Mesendoderm (in vitro differentiated cells): ENCODE data around the gene GCN1.
A peak's percentile ranks its signal among the peaks of the same experiment; 100 is the strongest.
"Not testable (repeated sequence)": the region's sequence is repeated elsewhere in the genome, so short reads cannot be mapped to it uniquely, and the experiment has no call there.

ENCODE experiments used
- DNase-seq: peaks from one replicate; pipeline ENCODE4 v3.0.0; 2013
- H2AK5ac ChIP-seq: 2 replicates; pipeline ENCODE4 v1.6.1; 2013; ENCODE audit warnings: low read length, inconsistent platforms
- H2BK120ac ChIP-seq: 2 replicates; pipeline ENCODE4 v1.6.1; 2013; ENCODE audit warnings: low read depth, mild to moderate bottlenecking, low read length, moderate library complexity, mixed read lengths
- H2BK15ac ChIP-seq: replicated peaks from 2 replicates; pipeline ENCODE4 v1.6.1; 2013; ENCODE audit warnings: low read depth, mild to moderate bottlenecking, moderate library complexity
- H2BK5ac ChIP-seq: 2 replicates; pipeline ENCODE4 v1.6.1; 2013; ENCODE audit warnings: low read length, inconsistent platforms
- H3K18ac ChIP-seq: 2 replicates; pipeline ENCODE4 v1.6.1; 2013; ENCODE audit warnings: mild to moderate bottlenecking, low read length, mixed read lengths
- H3K23ac ChIP-seq: one replicate; pipeline ENCODE4 v1.6.1; 2013; ENCODE audit warnings: low read length
- H3K27ac ChIP-seq: 2 replicates; pipeline ENCODE4 v1.5.1; 2013; ENCODE audit warnings: low read depth, mild to moderate bottlenecking, inconsistent platforms, low read length, moderate library complexity
- H3K27me3 ChIP-seq: 2 replicates; pipeline ENCODE4 v1.6.1; 2013; ENCODE audit warnings: low read length, control low read depth, mild to moderate bottlenecking, inconsistent platforms; ENCODE audit not compliant: insufficient read depth, poor library complexity
- H3K36me3 ChIP-seq: 2 replicates; pipeline ENCODE4 v1.6.1; 2013; ENCODE audit warnings: low read length, inconsistent platforms; ENCODE audit not compliant: control insufficient read depth, insufficient read depth
- H3K4ac ChIP-seq: one replicate; pipeline ENCODE4 v1.6.1; 2013; ENCODE audit warnings: low read depth, mild to moderate bottlenecking, low read length, moderate library complexity
- H3K4me1 ChIP-seq: 2 replicates; pipeline ENCODE4 v1.6.1; 2013; ENCODE audit warnings: low read depth, low read length, inconsistent platforms; ENCODE audit not compliant: control insufficient read depth
- H3K4me2 ChIP-seq: 2 replicates; pipeline ENCODE4 v1.6.1; 2013; ENCODE audit warnings: low read length
- H3K4me3 ChIP-seq: 2 replicates; pipeline ENCODE4 v1.5.1; 2013; ENCODE audit warnings: mild to moderate bottlenecking, low read length
- H3K56ac ChIP-seq: one replicate; pipeline ENCODE4 v1.6.1; 2013; ENCODE audit warnings: low read length
- H3K79me1 ChIP-seq: 2 replicates; pipeline ENCODE4 v1.6.1; 2013; ENCODE audit warnings: low read length, inconsistent platforms
- H3K79me2 ChIP-seq: 2 replicates; pipeline ENCODE4 v1.6.1; 2013; ENCODE audit warnings: mild to moderate bottlenecking, low read length; ENCODE audit not compliant: control insufficient read depth, insufficient read depth
- H3K9ac ChIP-seq: 2 replicates; pipeline ENCODE4 v1.6.1; 2013; ENCODE audit warnings: low read length, inconsistent platforms
- H4K5ac ChIP-seq: one replicate; pipeline ENCODE4 v1.6.1; 2013; ENCODE audit warnings: low read length
- H4K8ac ChIP-seq: one replicate; pipeline ENCODE4 v1.6.1; 2013; ENCODE audit warnings: low read depth, mild to moderate bottlenecking, control low read depth, low read length, moderate library complexity
- WGBS: extraction: QIAGEN DNeasy Blood & Tissue Kit; methylation state at CpG from one replicate; pipeline ENCODE4 v1.1.7; 2013; ENCODE audit warnings: low lambda C conversion rate, missing lambda C conversion rate; ENCODE audit not compliant: insufficient coverage; ENCODE audit errors: extremely low coverage; 5-methylcytosine and 5-hydroxymethylcytosine counted together

The GCN1 gene

GRCh38 chr12:120196363-120196762 lies 1.8 kb upstream of the GCN1 start:
- H2BK120ac ChIP-seq = no peak overlapping the region
- no peak overlapping the region for H3K18ac ChIP-seq
- DNase-seq = no peak
- peaks cover 54% of the 10 kb centered on the region for H3K79me2 ChIP-seq
- H3K56ac ChIP-seq = no peak overlapping the region
- no peak overlapping the region for H2AK5ac ChIP-seq
- H3K4me3 ChIP-seq = no peak overlapping the region
- no peaks in the 10 kb centered on the region for H3K27me3 ChIP-seq
- no peak overlapping the region for H4K5ac ChIP-seq
- no CpG with 5 or more reads among the region's 1 CpG for WGBS
- H3K36me3 ChIP-seq = peaks cover 17% of the 10 kb centered on the region
- H2BK5ac ChIP-seq = no peak overlapping the region
- H3K79me1 ChIP-seq = peaks cover 5% of the 10 kb centered on the region
- no peak overlapping the region for H3K23ac ChIP-seq
- H3K4me1 ChIP-seq = peaks cover 2% of the 10 kb centered on the region
- no peak overlapping the region for H3K27ac ChIP-seq
- H2BK15ac ChIP-seq = no peak overlapping the region
- no peak overlapping the region for H3K4me2 ChIP-seq
- no peak overlapping the region for H3K4ac ChIP-seq
- no peak overlapping the region for H4K8ac ChIP-seq
- no peak overlapping the region for H3K9ac ChIP-seq

- WGBS = no CpG with 5 or more reads among the region's 18 CpGs
Observed at GRCh38 chr12:120194226-120194533, 335 bp downstream of the GCN1 start.

GRCh38 chr12:120193286-120193685 lies 1.2 kb downstream of the GCN1 start:
- not testable (repeated sequence) for H3K4me1 ChIP-seq, H4K5ac ChIP-seq, H3K23ac ChIP-seq, H3K79me1 ChIP-seq, H2BK5ac ChIP-seq, H3K4me3 ChIP-seq, H3K18ac ChIP-seq, H3K27me3 ChIP-seq, H3K56ac ChIP-seq, H4K8ac ChIP-seq, H2BK120ac ChIP-seq, H3K4ac ChIP-seq, H2BK15ac ChIP-seq, H3K27ac ChIP-seq, DNase-seq, H2AK5ac ChIP-seq, H3K4me2 ChIP-seq
- peak overlapping the region; percentile 11 for H3K9ac ChIP-seq
- H3K36me3 ChIP-seq = peaks cover 10% of the 10 kb centered on the region
- H3K79me2 ChIP-seq = peaks cover 38% of the 10 kb centered on the region
- no CpG with 5 or more reads among the region's 8 CpGs for WGBS

More at GRCh38 chr12:120194226-120194533, 335 bp downstream of the GCN1 start:
- Histone ChIP-seq H3K27ac (peak overlapping the region; percentile 72), H2BK5ac (no peak overlapping the region), H3K18ac (peak overlapping the region; percentile 47), H3K27me3 (no peaks in the 10 kb centered on the region), H4K5ac (no peak overlapping the region), H2BK120ac (no peak overlapping the region), H2BK15ac (no peak overlapping the region), H3K4me3 (peak overlapping the region; percentile 42), H3K79me1 (peaks cover 7% of the 10 kb centered on the region), H3K4me2 (peak overlapping the region; percentile 63), H3K4me1 (peaks cover 2% of the 10 kb centered on the region), H3K36me3 (peaks cover 17% of the 10 kb centered on the region), H4K8ac (peak overlapping the region; percentile 87), H3K23ac (no peak overlapping the region), H3K4ac (peak overlapping the region; percentile 82), H2AK5ac (no peak overlapping the region), H3K79me2 (peaks cover 47% of the 10 kb centered on the region), H3K56ac (peak overlapping the region; percentile 93), H3K9ac (peak overlapping the region; percentile 53)
- peak; percentile 28 for DNase-seq

- H3K4ac ChIP-seq = no peak overlapping the region
- no peak overlapping the region for H2BK120ac ChIP-seq
- no peak overlapping the region for H3K4me3 ChIP-seq
- H2BK5ac ChIP-seq = no peak overlapping the region
- no peak overlapping the region for H2BK15ac ChIP-seq
- H4K8ac ChIP-seq = no peak overlapping the region
- H3K9ac ChIP-seq = no peak overlapping the region
- H4K5ac ChIP-seq = no peak overlapping the region
- peaks cover 9% of the 10 kb centered on the region for H3K79me1 ChIP-seq
- no peak overlapping the region for H3K23ac ChIP-seq
- no peak overlapping the region for H3K27ac ChIP-seq
- H3K79me2 ChIP-seq = peaks cover 39% of the 10 kb centered on the region
- no peak overlapping the region for H3K56ac ChIP-seq
- no CpG with 5 or more reads among the region's 7 CpGs for WGBS
- H2AK5ac ChIP-seq = no peak overlapping the region
- no peak overlapping the region for H3K18ac ChIP-seq
- no peak overlapping the region for H3K4me2 ChIP-seq
- no peak for DNase-seq
- peaks cover 5% of the 10 kb centered on the region for H3K36me3 ChIP-seq
- H3K27me3 ChIP-seq = no peaks in the 10 kb centered on the region
- H3K4me1 ChIP-seq = no peaks in the 10 kb centered on the region
Observed at GRCh38 chr12:120190985-120191480, 3.5 kb downstream of the GCN1 start.

- Histone ChIP-seq H4K5ac (no peak overlapping the region), H3K18ac (no peak overlapping the region), H3K23ac (no peak overlapping the region), H3K56ac (no peak overlapping the region), H3K9ac (no peak overlapping the region), H3K36me3 (peaks cover 5% of the 10 kb centered on the region), H2AK5ac (no peak overlapping the region), H2BK15ac (no peak overlapping the region), H3K4ac (no peak overlapping the region), H3K79me2 (peaks cover 39% of the 10 kb centered on the region), H3K79me1 (peaks cover 9% of the 10 kb centered on the region), H3K4me1 (no peaks in the 10 kb centered on the region), H4K8ac (no peak overlapping the region), H3K4me3 (no peak overlapping the region), H2BK5ac (no peak overlapping the region), H3K27me3 (no peaks in the 10 kb centered on the region), H3K4me2 (no peak overlapping the region), H3K27ac (no peak overlapping the region), H2BK120ac (no peak overlapping the region)
- no peak for DNase-seq
- WGBS = no CpG with 5 or more reads among the region's 5 CpGs
Observed at GRCh38 chr12:120190386-120190785, 4.1 kb downstream of the GCN1 start.

GRCh38 chr12:120186654-120187053 lies 7.9 kb downstream of the GCN1 start:
- Histone ChIP-seq H2BK5ac (no peak overlapping the region), H3K4me2 (no peak overlapping the region), H3K4me3 (no peak overlapping the region), H3K79me1 (peaks cover 22% of the 10 kb centered on the region), H2BK15ac (no peak overlapping the region), H3K27me3 (no peaks in the 10 kb centered on the region), H3K23ac (no peak overlapping the region), H3K18ac (no peak overlapping the region), H4K8ac (no peak overlapping the region), H2BK120ac (no peak overlapping the region), H3K4ac (no peak overlapping the region), H3K56ac (no peak overlapping the region), H2AK5ac (no peak overlapping the region), H3K4me1 (no peaks in the 10 kb centered on the region), H4K5ac (no peak overlapping the region), H3K79me2 (peaks cover 21% of the 10 kb centered on the region), H3K27ac (no peak overlapping the region), H3K9ac (no peak overlapping the region), H3K36me3 (peaks cover 28% of the 10 kb centered on the region)
- WGBS = no CpG with 5 or more reads among the region's 4 CpGs
- no peak for DNase-seq
